Activated CD8-positive, alpha-beta memory T cell treated with anti-CD3 and anti-CD28 coated beads, Interleukin-2, amount 50 U/mL, for 1 hour (primary cell): ENCODE measurements around the gene FRMPD3.
"Not testable (repeated sequence)": the region's sequence is repeated elsewhere in the genome, so short reads cannot be mapped to it uniquely, and the experiment has no call there.

Experiments
- DNase-seq: peaks from one replicate; pipeline ENCODE4 v3.0.0-alpha.2; 2020; ENCODE audit errors: extremely low read depth

Gene FRMPD3

DNA sequence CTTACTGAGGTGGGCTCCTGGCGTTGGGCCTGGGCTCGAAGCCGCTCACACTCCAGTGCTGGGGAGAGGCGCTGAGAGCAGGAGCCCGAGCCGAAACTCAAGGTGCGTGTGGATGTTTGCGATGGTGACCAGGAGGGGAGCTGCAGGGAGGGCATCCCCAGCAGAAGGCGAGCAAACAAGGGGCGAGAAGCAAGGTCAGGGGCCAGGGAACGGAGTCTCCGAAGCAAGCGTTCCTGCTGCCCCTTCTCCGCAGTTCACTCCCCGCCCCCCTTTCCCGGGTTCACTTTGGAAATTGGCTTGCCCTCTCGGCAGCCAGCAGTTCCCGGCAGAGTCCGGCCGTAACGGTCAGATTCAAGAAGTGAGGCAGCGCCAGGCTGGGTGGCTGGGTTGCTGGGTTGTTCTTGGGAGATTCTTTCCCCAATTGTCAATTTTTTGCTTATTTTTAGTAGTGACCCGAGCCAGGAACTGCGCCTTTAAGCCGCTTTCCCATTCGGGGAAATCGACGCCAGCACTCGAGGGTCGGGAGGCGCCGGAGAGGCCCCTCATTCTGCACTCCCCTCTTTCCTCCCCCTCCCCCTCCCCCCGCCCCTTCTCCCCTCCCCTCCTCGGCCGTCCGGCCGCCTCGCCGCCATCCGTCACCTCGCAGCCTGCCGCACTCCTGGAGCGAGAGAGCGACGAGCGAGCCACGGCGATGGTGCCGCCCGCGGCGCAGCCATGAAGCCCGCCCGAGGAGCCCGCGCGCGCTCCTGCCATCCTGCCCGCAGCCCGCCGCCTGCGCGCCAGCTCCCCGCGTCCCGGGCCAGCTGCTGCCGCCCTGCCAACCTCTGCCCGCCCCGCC, at the start of gene FRMPD3:
FRMPD3 (plus strand) TSS at position 655 of the 838 bp plus-strand sequence. CDS start 76,937 bp downstream, outside the sequence.
- DNase-seq, result no peak

DNA sequence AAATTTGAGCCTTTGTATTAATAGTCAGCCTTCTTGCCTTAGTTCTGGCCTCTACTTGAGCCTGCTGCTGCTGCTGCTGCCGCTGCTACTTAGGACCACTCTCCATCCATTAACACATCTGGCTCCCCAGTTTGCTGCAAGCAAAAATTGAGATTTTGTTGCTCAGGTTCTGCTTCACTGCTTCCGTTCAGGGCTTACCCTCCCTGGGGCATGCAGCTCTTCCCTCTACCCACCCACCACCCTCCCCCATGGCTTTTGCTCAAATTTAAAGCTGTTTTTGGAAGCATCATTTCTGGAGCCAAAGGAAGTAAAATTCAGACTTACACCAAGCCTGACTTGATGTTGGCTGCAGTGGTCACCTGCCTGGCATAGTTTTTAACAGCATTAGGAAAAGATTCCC, 28.9 kb upstream of the FRMPD3 start:
- DNase-seq, result no peak

DNA sequence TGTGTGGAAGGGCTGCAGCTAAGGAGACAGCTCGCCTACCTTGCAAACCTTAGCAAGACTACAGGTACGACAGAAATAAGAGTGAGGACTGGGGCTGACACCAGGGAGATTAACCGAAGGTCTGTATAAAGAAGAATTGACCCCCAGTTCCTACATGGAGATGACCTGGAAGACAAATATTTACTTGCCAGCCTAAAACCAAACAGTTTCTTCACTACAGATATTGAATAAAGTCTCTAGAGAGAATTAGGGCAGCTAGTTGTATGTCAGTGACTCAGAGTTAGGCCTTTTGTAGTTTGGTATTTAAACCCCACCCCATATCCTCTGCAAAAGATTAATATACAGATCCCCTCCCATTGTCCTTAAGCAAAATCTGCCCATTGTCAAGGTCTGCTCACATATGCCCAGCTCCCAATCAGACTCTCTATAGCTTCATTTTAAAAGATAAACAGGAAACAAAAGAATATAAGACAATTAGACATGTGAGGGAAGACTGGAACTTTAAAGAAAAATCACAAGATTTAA, 28.1 kb upstream of the FRMPD3 start:
- no peak for DNase-seq

DNA sequence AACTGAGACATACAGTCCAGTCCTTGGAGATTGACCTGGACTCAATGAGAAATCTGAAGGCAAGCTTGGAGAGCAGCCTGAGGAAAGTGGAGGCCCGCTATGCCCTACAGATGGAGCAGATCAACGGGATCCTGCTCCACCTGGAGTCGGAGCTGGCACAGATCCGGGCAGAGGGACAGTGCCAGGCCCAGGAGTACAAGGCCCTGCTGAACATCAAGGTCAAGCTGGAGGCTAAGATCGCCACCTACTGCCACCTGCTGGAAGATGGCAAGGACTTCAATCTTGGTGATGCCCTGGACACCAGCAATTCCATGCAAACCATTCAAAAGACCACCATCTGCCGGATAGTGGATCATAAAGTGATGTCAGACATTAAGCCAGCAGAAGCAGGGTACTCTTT, 20.4 kb upstream of the FRMPD3 start:
- no peak for DNase-seq

DNA sequence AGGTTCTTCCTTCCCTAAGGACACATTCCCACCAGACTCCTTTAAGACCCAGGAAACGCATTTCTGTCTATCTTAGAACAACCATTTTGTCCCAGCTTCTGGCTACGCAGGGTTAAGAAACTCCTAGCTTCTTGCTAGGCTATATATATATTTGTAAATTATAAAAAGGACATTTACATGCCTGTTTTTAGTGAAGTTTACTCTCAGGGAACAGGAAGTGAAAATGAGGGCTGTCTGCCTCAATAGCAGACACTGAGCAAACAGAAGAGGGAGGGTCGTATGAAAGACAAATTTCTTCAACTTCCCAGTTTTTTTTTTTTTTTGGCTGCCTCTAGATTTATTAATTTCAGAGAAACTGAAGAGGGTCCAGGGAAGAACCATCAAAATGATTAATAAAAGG, 9.3 kb upstream of the FRMPD3 start:
- DNase-seq, result no peak

DNA sequence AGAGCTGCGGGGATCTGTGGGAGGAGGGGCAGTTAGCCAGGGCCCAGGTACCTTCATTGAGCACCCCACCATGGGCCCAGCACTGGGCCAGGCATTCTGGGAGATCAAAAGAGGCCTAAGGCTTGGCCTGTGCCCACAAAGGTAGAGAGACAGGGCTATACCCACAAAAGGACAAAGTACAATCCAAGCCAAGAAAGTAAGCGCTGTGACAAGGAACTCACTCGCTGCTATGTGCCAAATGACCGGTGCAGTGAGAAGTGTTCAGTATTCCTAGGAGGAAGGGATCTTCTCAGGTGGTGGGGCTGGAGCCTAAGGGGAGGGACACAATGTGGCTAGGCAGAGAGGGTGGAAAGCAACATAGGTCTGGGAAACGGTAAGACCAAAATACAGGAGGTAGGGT, 8.8 kb upstream of the FRMPD3 start:
- no peak for DNase-seq

DNA sequence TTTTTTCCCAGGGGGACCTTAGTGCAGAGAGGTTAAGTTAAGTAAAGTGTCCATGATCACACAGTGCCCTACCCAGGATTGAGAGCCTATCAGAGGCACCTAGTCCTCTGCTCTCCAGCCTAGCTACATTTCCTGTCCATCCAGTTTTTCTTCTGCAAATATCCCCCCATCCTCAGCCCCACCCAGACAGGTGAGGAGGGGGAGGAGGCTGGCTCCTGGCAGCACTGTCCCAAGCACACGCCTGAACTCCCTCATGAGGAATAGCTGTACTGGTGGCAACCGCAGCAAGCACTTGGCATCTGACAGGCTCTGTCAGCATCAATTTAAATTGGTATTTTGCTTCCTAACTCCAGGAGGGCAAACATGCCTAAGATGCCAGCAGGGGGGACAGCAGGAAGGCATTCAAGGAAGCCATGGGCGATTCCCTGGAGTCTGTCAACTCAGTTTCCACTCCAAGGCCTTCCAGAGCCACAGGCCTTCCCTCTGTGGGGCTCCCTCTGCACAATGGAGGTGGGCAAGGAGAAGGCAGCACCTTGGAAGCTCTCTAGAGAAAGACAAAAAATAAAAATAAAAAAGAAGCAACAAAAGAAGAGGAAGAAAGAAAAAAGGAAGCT, 6.4 kb upstream of the FRMPD3 start:
- DNase-seq, result no peak

DNA sequence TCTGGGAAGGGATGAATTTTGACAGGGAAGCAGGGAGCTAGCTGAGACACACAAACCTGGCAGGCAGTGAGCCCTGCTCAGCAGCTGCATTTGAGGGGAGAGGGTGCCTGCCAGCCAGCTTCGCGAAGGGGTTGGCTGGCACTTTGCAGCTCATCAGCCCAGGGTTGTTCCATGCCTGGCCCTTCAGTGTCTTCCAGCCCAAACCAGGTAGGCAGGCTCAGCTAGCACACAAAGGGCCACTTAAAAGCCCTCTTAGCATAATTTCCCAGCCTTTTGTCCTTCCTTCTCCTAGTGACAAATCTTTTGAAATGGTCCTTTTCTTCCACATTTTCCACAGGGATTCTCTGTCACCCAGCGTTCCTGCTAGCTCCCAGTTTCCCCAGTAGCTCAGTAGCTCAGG, 4.3 kb upstream of the FRMPD3 start:
- no peak for DNase-seq

DNA sequence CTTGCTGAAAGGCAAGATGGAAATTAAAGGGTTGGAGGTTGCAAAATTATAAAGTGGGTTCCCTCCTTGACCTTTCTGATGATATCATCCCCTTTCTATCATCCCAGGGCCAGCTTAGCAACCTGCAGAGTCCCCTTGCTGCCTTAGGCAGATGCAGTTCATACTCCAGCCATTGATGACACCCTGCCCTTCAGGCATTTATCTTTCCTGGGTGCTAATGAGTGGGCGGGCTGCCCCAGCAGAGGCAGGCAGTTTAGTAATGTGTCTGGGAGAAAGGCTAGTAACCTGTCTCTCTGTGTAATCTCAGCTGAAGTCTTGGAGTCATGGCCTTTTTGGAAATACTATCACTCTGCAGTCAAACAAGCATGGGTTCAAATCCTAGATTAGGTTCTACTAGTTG, 3.8 kb upstream of the FRMPD3 start:
- no peak for DNase-seq

DNA sequence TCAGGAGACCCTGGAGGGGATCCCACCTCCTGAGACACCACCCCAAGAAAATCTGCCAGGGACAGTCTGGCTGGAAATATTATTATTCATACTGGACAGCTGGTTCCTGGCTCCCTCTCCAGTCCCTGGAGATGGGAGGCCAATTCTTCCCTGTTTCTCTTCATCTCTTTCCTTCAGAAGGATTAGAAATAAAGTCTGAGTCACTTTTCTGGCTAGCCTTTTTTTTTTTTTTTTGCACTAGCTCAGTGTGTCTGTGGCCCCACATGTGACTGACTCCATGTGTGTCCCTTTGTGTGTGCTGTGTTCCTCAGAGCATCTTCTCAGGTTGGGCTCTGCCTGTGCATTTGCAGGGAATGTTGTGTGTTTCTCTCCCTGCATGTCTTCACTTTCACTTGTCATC, 1.8 kb upstream of the FRMPD3 start:
- no peak for DNase-seq

DNA sequence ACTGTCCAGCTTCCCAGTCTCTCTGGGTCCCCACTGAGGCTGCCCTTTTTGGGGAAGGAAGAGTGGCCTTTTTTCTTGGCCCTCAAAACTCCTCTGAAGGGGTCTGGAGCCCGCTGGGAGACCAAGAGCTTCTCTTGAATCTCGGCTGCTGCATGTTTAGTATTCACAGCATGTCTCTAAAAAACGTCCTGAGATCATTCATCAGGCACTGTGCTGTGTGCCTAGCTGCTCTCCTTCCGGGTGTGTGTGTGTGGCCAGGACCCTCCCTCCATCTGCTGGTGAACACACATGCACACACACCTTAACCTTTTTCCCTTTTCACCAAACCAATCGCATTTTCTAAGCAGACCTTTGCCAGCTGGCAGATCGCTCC, 841 bp upstream of the FRMPD3 start:
- DNase-seq, result no peak

DNA sequence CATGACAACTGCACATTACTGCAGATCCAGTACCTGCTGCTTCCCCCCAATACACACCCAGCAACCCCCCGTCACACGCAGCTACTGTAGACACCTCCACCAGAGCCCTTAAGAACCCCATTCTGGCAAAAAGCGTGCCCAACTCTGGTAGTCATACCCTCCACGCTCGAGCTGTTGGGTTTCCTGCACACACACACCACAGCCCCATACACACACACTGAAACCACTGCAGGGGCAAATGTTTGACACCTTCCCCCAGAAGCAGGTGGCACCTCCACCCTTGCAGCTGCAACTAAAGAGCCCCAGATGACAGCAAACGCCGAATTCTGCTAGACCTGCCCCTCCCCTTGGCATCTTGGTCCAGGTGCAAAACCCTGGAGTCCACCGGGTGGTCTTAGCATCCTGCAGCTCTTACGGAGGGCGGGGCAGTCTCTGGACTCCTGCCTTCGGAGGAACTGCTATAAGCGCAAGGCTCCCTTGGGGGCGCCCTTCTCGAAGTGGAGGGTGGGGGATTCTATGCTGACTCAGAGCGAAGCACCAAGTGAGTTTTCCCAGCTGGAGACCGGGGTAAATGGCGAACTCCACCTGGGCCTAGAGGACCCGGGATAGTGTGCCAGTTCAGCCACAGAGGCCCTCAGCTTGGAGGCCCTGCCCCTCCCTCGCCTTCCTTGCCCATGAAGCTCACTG, 1.5 kb downstream of the FRMPD3 start:
- no peak for DNase-seq

DNA sequence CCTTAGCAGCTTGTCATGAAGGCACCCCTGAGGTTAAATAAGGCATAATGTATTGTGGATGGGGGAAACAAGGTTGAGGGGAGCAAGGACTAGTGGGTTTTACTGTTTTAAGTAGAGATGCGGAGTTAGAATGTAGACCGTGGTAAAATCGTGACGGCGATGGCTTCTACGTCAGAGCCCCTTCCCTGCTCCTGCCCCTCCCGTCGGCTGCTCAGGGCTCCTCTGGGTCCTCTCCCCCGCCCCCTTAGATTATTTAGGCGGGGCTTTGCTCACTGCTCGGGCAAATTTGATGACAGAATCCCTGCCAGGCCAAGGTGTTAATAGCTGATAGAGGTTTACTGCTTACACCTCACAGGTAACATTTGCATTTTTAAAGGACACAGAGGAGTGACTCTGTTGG, 2.3 kb downstream of the FRMPD3 start:
- DNase-seq, result no peak

DNA sequence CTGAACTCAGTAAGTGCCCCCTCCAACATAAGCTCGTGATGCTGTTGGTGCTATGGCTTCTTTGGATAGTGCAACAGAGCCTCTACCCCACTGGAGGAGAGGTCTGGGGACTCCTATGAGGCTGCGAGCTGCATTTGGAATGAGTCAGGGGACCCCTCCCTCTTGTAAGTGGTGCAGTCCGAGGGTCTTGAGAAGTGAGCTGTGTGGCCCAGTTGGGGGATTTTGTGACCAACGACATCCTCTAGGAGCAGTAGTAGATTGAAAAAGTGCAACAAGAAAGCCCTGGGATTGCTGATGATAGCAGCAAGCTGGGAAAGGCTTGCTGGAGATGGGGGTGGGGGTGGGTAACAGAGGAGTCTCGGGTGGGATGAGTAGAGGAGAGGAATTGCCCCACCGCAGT, 3.1 kb downstream of the FRMPD3 start:
- DNase-seq, result no peak

DNA sequence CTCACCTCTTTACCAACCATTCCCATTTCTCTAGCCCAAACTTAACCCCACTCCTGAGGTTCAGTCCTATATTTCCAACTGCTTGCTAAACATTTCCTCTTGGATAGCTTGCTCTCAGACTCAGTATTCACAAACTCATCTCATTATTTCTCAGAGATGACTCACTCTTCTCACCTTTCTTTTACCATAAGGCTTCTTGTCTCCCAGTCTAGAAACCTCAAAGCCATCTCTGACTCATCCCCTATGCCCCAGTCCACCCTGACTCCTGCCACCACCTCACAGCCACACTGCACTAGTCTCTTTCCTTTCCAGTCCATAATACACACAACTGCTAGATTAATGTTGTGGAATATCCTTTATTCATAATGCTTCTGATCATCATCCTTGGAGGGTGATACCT, 4.8 kb downstream of the FRMPD3 start:
- no peak for DNase-seq

DNA sequence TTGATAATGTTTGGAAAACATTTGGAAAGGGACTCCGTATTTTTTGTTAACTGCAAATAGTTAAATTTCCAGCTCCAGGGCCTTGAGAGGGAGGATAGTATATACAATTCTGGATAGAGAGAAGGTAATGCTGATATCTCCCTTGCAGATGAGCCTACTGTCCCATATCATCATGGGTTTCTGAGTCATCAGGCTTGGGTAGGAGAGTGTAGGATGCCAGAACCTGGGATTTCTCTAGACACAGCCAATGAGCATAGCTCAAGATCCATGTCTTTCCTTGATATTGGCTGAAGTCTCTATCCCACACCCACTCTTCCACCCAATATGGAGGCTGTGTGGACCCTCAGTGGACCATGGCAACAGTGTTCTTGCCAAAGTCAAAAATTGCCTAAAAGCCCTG, 7.8 kb downstream of the FRMPD3 start:
- DNase-seq, result no peak

DNA sequence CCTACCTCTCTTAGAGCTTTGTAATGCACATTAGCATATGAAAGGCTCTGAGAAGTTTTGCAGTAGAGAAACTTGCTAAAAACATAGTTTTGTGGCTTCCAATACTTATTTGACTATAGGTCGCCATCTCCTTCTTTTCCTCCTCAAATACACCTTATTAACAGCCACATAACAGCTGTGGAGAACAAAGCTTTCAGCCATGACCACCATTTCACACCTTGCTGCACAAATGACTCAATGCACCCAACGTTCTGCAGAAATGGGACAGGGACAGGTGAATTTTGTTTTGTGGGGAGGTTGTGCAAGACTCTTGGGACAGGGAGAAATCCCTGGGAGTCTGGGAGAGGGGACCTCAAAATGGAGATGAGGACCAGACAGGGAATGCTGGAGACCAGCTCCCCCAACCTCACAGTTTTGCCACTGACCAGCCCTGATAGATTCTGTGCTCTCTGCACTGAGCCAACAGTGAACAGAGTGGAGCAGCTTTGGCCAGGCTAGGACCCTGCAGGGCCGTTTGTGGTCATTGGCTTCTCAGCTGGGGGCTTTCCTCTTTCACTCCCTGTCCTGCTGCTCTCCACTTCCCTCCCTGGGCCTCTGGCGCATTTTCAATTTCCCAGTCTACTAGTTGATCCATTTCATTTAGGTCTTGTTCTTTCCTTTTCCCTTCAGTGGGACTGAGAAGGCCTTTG, 16.6 kb downstream of the FRMPD3 start:
- DNase-seq, result no peak

DNA sequence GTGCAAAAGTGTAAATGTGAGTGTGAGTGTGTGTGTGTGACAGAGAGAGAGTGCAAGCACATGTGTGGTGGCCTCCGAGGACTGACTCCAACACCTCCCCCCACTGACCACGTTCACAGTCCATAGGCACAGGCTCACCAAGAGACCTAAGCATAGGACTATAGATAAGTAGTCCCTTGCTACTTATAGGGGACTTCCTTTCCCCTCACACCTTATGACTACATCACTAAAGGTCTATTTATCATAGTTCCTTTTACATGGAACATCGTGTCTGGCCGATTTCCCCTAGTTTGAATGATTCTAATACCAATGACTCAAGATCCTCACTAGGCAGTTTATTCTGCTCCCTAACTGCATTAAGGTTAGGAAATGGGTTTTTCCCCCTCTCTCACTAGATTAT, 17.8 kb downstream of the FRMPD3 start:
- DNase-seq, result no peak

DNA sequence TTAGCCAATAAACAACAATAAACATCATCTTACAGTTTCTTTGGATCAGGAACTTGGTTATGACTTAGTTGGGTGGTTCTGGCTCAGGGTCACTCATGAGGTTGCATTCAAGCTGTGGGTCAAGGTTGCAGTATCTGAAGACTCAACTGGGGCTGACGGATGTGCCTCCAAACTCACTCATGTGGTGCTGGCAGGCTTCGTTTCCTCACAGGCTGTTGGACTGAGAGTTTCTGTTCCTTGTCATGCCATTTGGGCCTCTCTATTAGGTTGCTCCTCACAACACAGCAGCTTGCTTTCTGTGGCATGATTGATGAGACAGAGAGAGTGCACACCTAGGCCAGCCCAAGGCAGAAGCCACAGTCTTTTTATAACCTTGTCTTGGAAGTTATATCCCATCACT, 20.7 kb downstream of the FRMPD3 start:
- no peak for DNase-seq

DNA sequence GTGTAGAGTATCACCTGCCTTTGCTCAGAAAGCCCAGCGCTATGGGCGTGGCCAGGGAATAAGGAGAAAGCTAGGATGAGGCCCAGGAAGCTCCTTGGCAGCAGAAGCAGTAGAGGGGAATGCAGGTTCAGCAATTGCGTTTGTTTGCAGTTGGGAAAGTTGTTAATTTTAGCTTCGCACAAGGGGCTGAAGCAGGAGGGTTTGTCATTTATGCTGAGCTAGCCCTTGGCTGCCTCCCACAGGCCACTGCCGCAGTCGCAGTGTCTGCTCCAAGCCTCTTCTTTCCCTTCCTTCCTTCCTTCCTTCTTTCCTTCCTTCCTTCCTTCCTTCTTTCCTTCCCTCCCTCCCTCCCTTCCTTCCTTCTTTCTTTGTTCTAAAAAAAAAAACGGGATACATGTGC, 21.5 kb downstream of the FRMPD3 start:
- no peak for DNase-seq

DNA sequence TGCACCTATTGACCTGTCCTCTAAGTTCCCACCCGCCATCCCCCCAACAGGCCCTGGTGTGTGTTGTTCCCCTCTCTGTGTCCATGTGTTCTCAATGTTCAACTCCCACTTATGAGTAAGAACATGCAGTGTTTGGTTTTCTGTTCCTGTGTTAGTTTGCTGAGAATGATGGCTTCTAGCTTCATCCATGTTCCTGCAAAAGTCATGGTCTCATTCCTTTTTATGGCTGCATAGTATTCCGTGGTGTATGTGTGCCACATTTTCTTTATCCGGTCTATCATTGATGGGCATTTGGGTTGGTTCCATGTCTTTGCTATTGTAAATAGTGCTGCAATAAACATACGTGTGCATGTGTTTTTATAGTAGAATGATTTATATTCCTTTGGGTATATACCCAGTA, 22.0 kb downstream of the FRMPD3 start:
- DNase-seq, result not testable (repeated sequence)

DNA sequence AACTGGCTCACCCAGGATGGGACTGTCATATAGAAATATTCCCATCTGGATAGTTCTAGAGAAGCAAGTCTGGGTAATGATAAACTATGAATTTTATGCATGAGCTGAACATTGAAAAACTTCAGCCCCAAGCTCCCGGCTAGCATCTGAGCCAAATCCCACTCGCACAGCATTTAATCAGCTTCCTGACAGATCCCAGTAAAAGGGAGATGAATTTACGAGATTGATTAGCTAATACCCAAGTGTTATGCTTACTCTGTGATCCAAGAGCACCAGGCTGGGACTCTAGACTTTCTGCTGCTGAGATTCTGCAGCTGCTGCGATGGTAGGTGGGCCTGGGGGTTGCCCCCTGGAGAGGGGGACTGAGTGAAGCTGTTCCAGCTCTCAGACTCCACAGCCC, 28.0 kb downstream of the FRMPD3 start:
- DNase-seq, result no peak
